Lower leg skin (tissue), 3 donors: ENCODE data around the gene SLC9A9.

Source experiments
- CTCF ChIP-seq, 3 donors: fragments of 450-650 bp; IDR thresholded peaks; one replicate each; pipeline ENCODE4 v1.5.1; 2016; ENCODE audit warnings: antibody characterized with exemption in 3 of 3, mild to moderate bottlenecking in 3 of 3, moderate library complexity in 2 of 3
- POLR2A ChIP-seq, 2 donors: fragments of 450-650 bp; IDR thresholded peaks; one replicate each; pipeline ENCODE4 v1.6.1; 2016 to 2017; ENCODE audit warnings: antibody characterized with exemption in 2 of 2, mild to moderate bottlenecking in 1 of 2, moderate library complexity in 1 of 2

- no peak for TF ChIP-seq POLR2A (IDR thresholded peaks at IDR 0.05)
- TF ChIP-seq CTCF (IDR thresholded peaks at IDR 0.05): no peak
Measured at GRCh38 chr3:143483214-143483613, 365.1 kb downstream of the SLC9A9 start.
